Smooth muscle cell (in vitro differentiated cells): ENCODE measurements around the gene TBXA2R. TPM values are rescaled to one million over a fixed set of nuclear protein-coding genes. Genes with fewer than 3 reads are reported as not detected.

Experiments
- DNase-seq: peaks from one replicate; lab custom pipeline; 2025; ENCODE audit not compliant: unreplicated experiment; lab: John Stamatoyannopoulos, UW
- H2AFZ ChIP-seq: fragments of 200-600 bp; sonication (generic); 2 replicates; pipeline ENCODE4 v1.6.0; 2016; ENCODE audit warnings: antibody characterized with exemption, low read depth, mild to moderate bottlenecking
- H3F3A ChIP-seq: fragments of 200-600 bp; sonication (generic); 2 replicates; pipeline ENCODE4 v1.6.0; 2017; ENCODE audit warnings: antibody characterized with exemption, low read depth
- H3K27ac ChIP-seq: fragments of 200-600 bp; sonication (generic); 2 replicates; pipeline ENCODE4 v1.5.1; 2016; ENCODE audit warnings: low read depth, mild to moderate bottlenecking
- H3K27me3 ChIP-seq: fragments of 200-600 bp; sonication (generic); 2 replicates; pipeline ENCODE4 v1.6.1; 2016; ENCODE audit warnings: low read depth, mild to moderate bottlenecking
- H3K36me3 ChIP-seq: fragments of 200-600 bp; sonication (generic); 2 replicates; pipeline ENCODE4 v1.5.1; 2016; ENCODE audit warnings: low read depth
- H3K4me1 ChIP-seq: fragments of 200-600 bp; sonication (generic); 2 replicates; pipeline ENCODE4 v1.5.1; 2016; ENCODE audit warnings: low read depth
- H3K4me2 ChIP-seq: fragments of 200-600 bp; sonication (generic); 2 replicates; pipeline ENCODE4 v1.6.0; 2016; ENCODE audit warnings: mild to moderate bottlenecking
- H3K4me3 ChIP-seq: fragments of 200-600 bp; sonication (generic); 2 replicates; pipeline ENCODE4 v1.5.1; 2016; ENCODE audit warnings: mild to moderate bottlenecking
- H3K79me2 ChIP-seq: fragments of 200-600 bp; sonication (generic); 2 replicates; pipeline ENCODE4 v1.6.0; 2016; ENCODE audit warnings: low read depth, mild to moderate bottlenecking
- H3K9ac ChIP-seq: fragments of 200-600 bp; sonication (generic); 2 replicates; pipeline ENCODE4 v1.6.0; 2016; ENCODE audit warnings: low read depth
- H3K9me3 ChIP-seq: fragments of 200-600 bp; sonication (generic); replicated peaks from 2 replicates; pipeline ENCODE4 v1.5.1; 2016; ENCODE audit warnings: low read depth
- H4K20me1 ChIP-seq: fragments of 200-600 bp; sonication (generic); 2 replicates; pipeline ENCODE4 v1.6.0; 2016; ENCODE audit warnings: low read depth
- WGBS: methylation state at CpG from one replicate; pipeline ENCODE4 v1.1.7; 2016; ENCODE audit warnings: low lambda C conversion rate; 5-methylcytosine and 5-hydroxymethylcytosine counted together
- polyA plus RNA-seq: library from polyadenylated mRNA; unstranded; fragments of >200 nt; fragmentation: Nextera tagmentation; extraction: Ambion mirVana; gene quantifications from 2 replicates; pipeline ENCODE4 v1.2.1, GENCODE V29; 2016
- total RNA-seq: library from RNA; depleted of rRNA; stranded (reverse); fragments of >200 nt; gene quantifications from 2 replicates; pipeline ENCODE4 v1.2.3, GENCODE V29; 2014
- TF ChIP-seq, protein P1 (sequence below): fragments of 200-600 bp; sonication (generic); IDR thresholded peaks from 2 replicates; pipeline ENCODE4 v1.5.1; 2017; ENCODE audit warnings: borderline replicate concordance, mild to moderate bottlenecking, antibody characterized with exemption; ENCODE audit not compliant: insufficient read depth, poor library complexity, severe bottlenecking

Gene TBXA2R
- total and polyA plus RNA-seq, 2 experiments from 2014 or later: 1.7 to 9.3 TPM

DNA sequence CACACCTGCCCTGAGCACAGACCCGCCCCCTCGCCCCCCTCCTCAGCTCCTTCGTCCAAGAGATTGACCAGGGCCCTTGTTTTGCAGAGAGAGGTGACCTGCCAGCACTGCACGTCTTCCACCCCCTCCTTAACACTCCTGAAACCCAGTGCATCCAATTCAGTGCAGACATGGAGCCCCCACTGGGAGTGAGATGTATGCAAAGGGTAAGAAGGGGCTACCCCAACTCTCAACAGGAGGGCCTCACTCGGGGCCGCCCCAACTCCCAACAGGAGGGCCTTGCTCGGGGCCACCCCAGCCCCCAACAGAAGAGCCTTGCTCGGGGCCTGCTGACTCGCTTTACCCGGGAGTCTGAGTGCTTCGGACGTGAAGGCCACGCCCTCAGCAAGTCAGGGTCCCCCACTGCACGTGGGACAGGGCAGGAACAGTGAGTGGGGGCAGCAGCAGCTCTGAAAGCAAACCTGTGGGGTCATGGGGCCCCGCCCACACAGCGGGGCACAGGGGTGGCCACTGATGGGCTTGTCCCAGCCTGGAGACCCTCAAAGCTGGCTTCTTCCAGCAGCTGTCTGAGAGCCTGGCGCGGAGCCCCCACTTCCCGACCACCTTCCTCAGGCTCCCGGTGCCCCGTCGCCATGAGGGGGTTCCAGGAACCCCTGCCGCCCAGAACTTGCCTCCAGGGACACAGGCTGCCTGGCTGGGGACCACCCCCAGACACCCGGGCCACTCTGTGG, 14.3 kb upstream of the TBXA2R start:
- Histone ChIP-seq H4K20me1 (peaks cover 14% of the 10 kb centered on the region), H3K9me3 (no peaks in the 10 kb centered on the region)

DNA sequence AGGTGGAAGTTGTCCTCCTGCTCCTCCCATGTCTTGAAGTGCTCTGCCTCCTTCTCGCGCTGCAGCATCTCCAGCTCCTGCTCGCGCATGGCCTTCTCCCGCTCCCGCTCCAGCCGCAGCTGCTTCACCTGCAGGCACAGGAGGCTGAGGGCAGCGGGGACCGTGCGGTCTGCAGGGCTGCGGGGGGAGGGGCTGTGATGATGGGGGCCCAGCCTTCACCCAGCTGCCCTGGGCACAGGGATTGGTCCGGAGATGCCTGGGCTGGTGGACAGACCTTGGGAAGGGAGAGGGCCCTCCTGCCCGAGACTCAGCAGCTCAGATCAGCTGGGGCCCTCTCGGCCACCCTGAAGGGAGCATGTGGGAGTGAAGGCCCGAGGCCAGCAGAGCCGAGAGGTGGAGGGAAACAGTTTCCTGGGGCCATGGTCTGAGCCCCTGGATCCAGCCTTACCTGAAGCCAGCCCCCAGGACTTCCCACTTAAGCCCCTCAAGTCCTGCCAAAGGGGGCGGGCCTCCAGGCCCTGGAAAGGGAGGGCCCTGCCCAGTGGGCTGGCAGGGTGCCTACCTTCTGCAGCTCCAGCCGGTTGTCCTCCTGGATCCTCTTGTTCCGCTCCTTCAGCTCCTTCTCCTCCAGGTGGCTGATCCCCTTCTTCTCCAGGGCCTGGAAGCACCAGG, 13.6 kb upstream of the TBXA2R start:
- H2AFZ ChIP-seq: no peak overlapping the region

More for the DNA sequence above, 14.3 kb upstream of the TBXA2R start:
- Histone ChIP-seq H3K79me2 (peaks cover 21% of the 10 kb centered on the region), H3K9ac (no peak overlapping the region), H2AFZ (no peak overlapping the region), H3K4me1 (peaks cover 9% of the 10 kb centered on the region), H3K27me3 (no peaks in the 10 kb centered on the region), H3K36me3 (no peaks in the 10 kb centered on the region), H3F3A (no peaks in the 10 kb centered on the region), H3K4me3 (no peak overlapping the region), H3K4me2 (no peak overlapping the region), H3K27ac (no peak overlapping the region)
- no peak for DNase-seq
- 96% methylated on average over 22 of the region's 24 CpGs for WGBS
- TF ChIP-seq, protein P1, sequence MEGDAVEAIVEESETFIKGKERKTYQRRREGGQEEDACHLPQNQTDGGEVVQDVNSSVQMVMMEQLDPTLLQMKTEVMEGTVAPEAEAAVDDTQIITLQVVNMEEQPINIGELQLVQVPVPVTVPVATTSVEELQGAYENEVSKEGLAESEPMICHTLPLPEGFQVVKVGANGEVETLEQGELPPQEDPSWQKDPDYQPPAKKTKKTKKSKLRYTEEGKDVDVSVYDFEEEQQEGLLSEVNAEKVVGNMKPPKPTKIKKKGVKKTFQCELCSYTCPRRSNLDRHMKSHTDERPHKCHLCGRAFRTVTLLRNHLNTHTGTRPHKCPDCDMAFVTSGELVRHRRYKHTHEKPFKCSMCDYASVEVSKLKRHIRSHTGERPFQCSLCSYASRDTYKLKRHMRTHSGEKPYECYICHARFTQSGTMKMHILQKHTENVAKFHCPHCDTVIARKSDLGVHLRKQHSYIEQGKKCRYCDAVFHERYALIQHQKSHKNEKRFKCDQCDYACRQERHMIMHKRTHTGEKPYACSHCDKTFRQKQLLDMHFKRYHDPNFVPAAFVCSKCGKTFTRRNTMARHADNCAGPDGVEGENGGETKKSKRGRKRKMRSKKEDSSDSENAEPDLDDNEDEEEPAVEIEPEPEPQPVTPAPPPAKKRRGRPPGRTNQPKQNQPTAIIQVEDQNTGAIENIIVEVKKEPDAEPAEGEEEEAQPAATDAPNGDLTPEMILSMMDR: no peak

DNA sequence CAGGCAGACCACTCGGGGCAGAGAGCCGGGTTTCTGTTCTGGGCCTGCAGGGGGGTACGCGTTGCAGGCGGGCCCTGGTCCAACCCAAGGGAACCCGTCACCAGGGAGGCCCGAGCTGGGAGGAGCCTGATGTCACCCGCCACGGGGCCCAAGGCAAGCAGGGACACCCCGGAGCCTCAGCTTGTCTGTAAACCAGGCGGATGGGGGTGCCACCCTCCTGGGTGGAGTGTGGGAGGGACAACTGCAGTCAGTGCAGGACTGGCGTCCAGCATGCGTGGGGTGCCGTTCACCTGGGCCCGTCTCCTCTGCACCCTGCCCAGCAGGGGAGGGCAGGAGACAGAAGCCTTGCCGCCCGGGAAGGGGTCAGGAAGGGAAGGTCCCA, 12.9 kb upstream of the TBXA2R start:
- Histone ChIP-seq H3F3A (no peaks in the 10 kb centered on the region), H3K9me3 (no peaks in the 10 kb centered on the region), H3K79me2 (peaks cover 7% of the 10 kb centered on the region), H3K27me3 (no peaks in the 10 kb centered on the region), H3K36me3 (no peaks in the 10 kb centered on the region), H2AFZ (no peak overlapping the region), H3K4me3 (no peak overlapping the region), H3K9ac (no peak overlapping the region), H3K27ac (no peak overlapping the region), H3K4me1 (no peaks in the 10 kb centered on the region), H3K4me2 (no peak overlapping the region), H4K20me1 (peaks cover under 1% of the 10 kb centered on the region)
- DNase-seq: no peak
- TF ChIP-seq, protein P1: no peak
- 97% methylated on average over 17 of the region's 17 CpGs for WGBS

More for the DNA sequence above, 13.6 kb upstream of the TBXA2R start:
- Histone ChIP-seq H4K20me1 (peaks cover 7% of the 10 kb centered on the region), H3K4me1 (peaks cover 2% of the 10 kb centered on the region), H3K36me3 (no peaks in the 10 kb centered on the region), H3F3A (no peaks in the 10 kb centered on the region), H3K27me3 (no peaks in the 10 kb centered on the region), H3K4me2 (no peak overlapping the region), H3K9me3 (no peaks in the 10 kb centered on the region), H3K9ac (no peak overlapping the region), H3K79me2 (peaks cover 14% of the 10 kb centered on the region), H3K4me3 (no peak overlapping the region), H3K27ac (no peak overlapping the region)
- DNase-seq: no peak
- 96% methylated on average over 19 of the region's 19 CpGs for WGBS
- TF ChIP-seq, protein P1: no peak
